CD4-positive, alpha-beta T cell (primary cell): ENCODE data around the gene PXT1. TPM values are rescaled to one million over a fixed set of nuclear protein-coding genes. Genes with fewer than 3 reads are reported as not detected.

Source experiments
- ATAC-seq: fragments of 200-7000 bp; cut with Tn5 transposase; one replicate; pipeline ENCODE4 v1.10.0; 2022; ENCODE audit warnings: mild to moderate bottlenecking; ENCODE audit not compliant: poor library complexity
- CTCF ChIA-PET: fragments of 350-600 bp; sonication (Branson Sonifier 250); formaldehyde crosslinking; loops from one replicate; lab custom pipeline; 2021; ENCODE audit warnings: antibody characterized with exemption, inconsistent platforms; lab: Charles Lee
- POLR2A ChIA-PET: fragments of 350-600 bp; sonication (Branson Sonifier 250); formaldehyde crosslinking; loops from one replicate; lab custom pipeline; 2021; ENCODE audit warnings: antibody characterized with exemption, inconsistent platforms; lab: Charles Lee
- DNase-seq, 14 experiments: peaks; one replicate each; pipeline ENCODE4 v3.0.0-alpha.2; 2013 to 2020; ENCODE audit warnings: mixed read lengths in 2 of 14
- H3K27ac ChIP-seq, 2 donors: one replicate each; pipeline versions ENCODE4 v1.5.1 to v1.7.0; 2013; ENCODE audit warnings: low read length in 2 of 2, low read depth in 1 of 2, mild to moderate bottlenecking in 1 of 2
- H3K27me3 ChIP-seq, 2 experiments: 1 replicate in 1 of 2; 2 replicates in 1 of 2; pipeline versions ENCODE4 v1.6.1 to v1.7.0; 2013; ENCODE audit warnings: low read length in 2 of 2, control low read depth in 1 of 2, mild to moderate bottlenecking in 1 of 2, moderate library complexity in 1 of 2; ENCODE audit not compliant: insufficient read depth in 2 of 2, control insufficient read depth in 1 of 2
- H3K36me3 ChIP-seq: one replicate; pipeline ENCODE4 v1.6.1; 2013; ENCODE audit warnings: low read length, control low read depth; ENCODE audit not compliant: insufficient read depth
- H3K4me1 ChIP-seq: one replicate; pipeline ENCODE4 v1.6.1; 2013; ENCODE audit warnings: low read length, control low read depth; ENCODE audit not compliant: insufficient read depth
- H3K4me3 ChIP-seq: one replicate; pipeline ENCODE4 v1.5.1; 2013; ENCODE audit warnings: mild to moderate bottlenecking, low read length, moderate library complexity
- H3K9me3 ChIP-seq, 2 experiments: 1 replicate in 1 of 2; 2 replicates in 1 of 2; pipeline versions ENCODE4 v1.6.1 to v1.7.0; 2013; ENCODE audit warnings: low read length in 2 of 2, mild to moderate bottlenecking in 2 of 2, control low read depth in 1 of 2, moderate library complexity in 1 of 2; ENCODE audit not compliant: control insufficient read depth in 1 of 2, insufficient read depth in 1 of 2
- H3K27ac Mint-ChIP-seq: one replicate; pipeline ENCODE4 v1.8.0; 2020; ENCODE audit warnings: mixed read lengths
- H3K27me3 Mint-ChIP-seq: one replicate; pipeline ENCODE4 v1.8.0; 2021; ENCODE audit warnings: mixed read lengths
- H3K36me3 Mint-ChIP-seq: one replicate; pipeline ENCODE4 v1.8.0; 2021; ENCODE audit warnings: low read depth, mixed read lengths
- H3K4me1 Mint-ChIP-seq: one replicate; pipeline ENCODE4 v1.8.0; 2021; ENCODE audit warnings: low read depth, mixed read lengths
- H3K4me3 Mint-ChIP-seq: one replicate; pipeline ENCODE4 v1.8.0; 2020; ENCODE audit warnings: mild to moderate bottlenecking, mixed read lengths
- H3K9me3 Mint-ChIP-seq: one replicate; pipeline ENCODE4 v1.8.0; 2020; ENCODE audit warnings: mixed read lengths
- intact Hi-C, 2 experiments: fragments of 100-400 bp; cut with DNase I in 1 of 2; cut with micrococcal nuclease in 1 of 2; formaldehyde crosslinking; loops; one replicate each; pipeline versions ENCODE4 v1.15.1 to v1.9.0; 2023 to 2025; cut with DNase I, micrococcal nuclease
- total RNA-seq, 174 experiments: library from RNA in 2 of 174; stranded (reverse) in 2 of 174; gene quantifications; one replicate each; pipeline ENCODE4 v1.2.3 and lab custom pipeline; 2021 to 2026
- TF ChIP-seq, protein P1 (sequence below): fragments of 200-600 bp; IDR thresholded peaks from one replicate; pipeline ENCODE4 v1.8.0; 2022; ENCODE audit warnings: antibody characterized with exemption, mild to moderate bottlenecking

The PXT1 gene
- total RNA-seq, 2 experiments from 2014 or later = 0.55 to 0.59 TPM

DNA sequence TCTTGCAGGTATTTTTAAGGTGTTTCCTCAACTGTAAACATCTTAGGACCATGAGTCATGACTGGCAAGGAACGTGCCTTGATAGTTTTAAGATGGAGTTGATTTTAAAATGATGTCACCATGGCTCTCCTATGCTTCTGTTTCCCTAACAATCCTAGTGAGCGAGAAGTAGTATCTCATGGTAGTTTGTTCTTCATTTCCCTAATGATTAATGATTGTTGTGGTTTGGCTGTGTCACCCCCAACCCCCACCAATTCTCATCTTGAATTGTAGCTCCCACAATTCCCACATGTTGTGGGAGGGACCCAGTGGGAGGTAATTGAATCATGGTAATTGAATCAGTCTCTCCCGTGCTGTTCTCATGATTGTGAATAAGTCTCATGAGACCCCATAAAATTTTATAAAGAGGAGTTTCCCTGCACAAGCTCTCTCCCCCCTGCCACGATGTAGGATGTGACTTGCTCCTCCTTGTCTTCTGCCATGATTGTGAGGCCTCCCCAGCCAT is 89.2 kb downstream of the PXT1 start:
- no peak overlapping the region for H3K27ac ChIP-seq
- ChIA-PET POLR2A (no interaction called here), CTCF (interaction anchor here (0.6 to 1.1 kb wide), 3 partner anchors 13 to 1074 kb away, joined by 3 to 4 read pairs (median 3); no protein-coding TSS in a partner anchor)
- Mint-ChIP-seq H3K4me3 (no peak overlapping the region), H3K36me3 (no peaks in the 10 kb centered on the region), H3K27me3 (no peaks in the 10 kb centered on the region), H3K27ac (no peak overlapping the region), H3K4me1 (no peaks in the 10 kb centered on the region), H3K9me3 (no peaks in the 10 kb centered on the region)
- DNase-seq (no peak), ATAC-seq (no peak)
- H3K4me3 ChIP-seq = no peak overlapping the region
- no peaks in the 10 kb centered on the region for H3K4me1 ChIP-seq
- H3K27me3 ChIP-seq = no peaks in the 10 kb centered on the region
- TF ChIP-seq, protein P1, sequence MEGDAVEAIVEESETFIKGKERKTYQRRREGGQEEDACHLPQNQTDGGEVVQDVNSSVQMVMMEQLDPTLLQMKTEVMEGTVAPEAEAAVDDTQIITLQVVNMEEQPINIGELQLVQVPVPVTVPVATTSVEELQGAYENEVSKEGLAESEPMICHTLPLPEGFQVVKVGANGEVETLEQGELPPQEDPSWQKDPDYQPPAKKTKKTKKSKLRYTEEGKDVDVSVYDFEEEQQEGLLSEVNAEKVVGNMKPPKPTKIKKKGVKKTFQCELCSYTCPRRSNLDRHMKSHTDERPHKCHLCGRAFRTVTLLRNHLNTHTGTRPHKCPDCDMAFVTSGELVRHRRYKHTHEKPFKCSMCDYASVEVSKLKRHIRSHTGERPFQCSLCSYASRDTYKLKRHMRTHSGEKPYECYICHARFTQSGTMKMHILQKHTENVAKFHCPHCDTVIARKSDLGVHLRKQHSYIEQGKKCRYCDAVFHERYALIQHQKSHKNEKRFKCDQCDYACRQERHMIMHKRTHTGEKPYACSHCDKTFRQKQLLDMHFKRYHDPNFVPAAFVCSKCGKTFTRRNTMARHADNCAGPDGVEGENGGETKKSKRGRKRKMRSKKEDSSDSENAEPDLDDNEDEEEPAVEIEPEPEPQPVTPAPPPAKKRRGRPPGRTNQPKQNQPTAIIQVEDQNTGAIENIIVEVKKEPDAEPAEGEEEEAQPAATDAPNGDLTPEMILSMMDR = no peak
- intact Hi-C loops = loop anchor here in 1 of 2 experiments (10.0 kb wide), 1 partner anchor 259 kb away; no protein-coding TSS in a partner anchor
- no peaks in the 10 kb centered on the region for H3K36me3 ChIP-seq
- H3K9me3 ChIP-seq = no peaks in the 10 kb centered on the region

DNA sequence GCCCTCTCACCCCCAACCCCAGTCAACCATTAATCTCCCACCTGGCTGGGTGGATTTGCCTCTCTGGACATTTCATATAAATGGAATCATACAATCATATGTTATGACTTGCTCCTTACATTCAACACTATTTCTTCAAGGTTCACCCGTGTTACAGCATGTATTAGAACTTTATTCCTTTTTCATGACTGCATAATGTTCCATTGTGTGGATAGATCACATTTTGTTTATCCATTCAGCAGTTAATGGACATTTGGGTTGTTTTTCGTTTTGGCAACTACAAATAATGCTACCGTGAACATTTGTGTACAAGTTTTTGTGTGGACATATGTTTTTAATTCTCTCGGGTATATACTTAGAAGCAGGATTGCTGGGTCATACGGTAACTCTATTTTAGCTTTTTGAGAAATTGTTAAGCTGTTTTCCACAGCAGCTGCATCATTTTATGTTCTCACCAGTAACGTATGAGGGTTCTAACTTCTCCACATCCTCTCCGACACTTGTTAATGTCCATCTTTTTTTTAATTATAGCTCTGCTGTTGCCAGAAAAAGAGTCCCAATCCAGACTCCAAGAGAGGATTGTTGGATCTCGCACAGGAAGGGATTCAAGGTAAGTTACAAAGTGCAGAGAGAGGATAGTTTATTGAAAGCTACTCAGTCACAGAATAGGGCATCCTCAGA is 90.0 kb downstream of the PXT1 start:
- TF ChIP-seq, protein P1 = no peak
- no peaks in the 10 kb centered on the region for H3K36me3 ChIP-seq
- ATAC-seq (no peak), DNase-seq (no peak)
- no peaks in the 10 kb centered on the region for H3K36me3 Mint-ChIP-seq
- H3K9me3 ChIP-seq = no peaks in the 10 kb centered on the region
- no peaks in the 10 kb centered on the region for H3K27me3 ChIP-seq
- CTCF ChIA-PET = interaction anchor here (0.6 to 1.0 kb wide), 2 partner anchors 50 to 1073 kb away, joined by 3 to 4 read pairs; no protein-coding TSS in a partner anchor
- no peaks in the 10 kb centered on the region for H3K4me1 Mint-ChIP-seq
- intact Hi-C loops = loop anchor here in 1 of 2 experiments (10.0 kb wide), 1 partner anchor 258 kb away; no protein-coding TSS in a partner anchor
- POLR2A ChIA-PET = no interaction called here
- no peak overlapping the region for H3K4me3 ChIP-seq
- H3K27ac Mint-ChIP-seq = no peak overlapping the region
- H3K9me3 Mint-ChIP-seq = no peaks in the 10 kb centered on the region
- H3K27ac ChIP-seq = no peak overlapping the region
- no peak overlapping the region for H3K4me3 Mint-ChIP-seq
- H3K27me3 Mint-ChIP-seq = no peaks in the 10 kb centered on the region
- H3K4me1 ChIP-seq = no peaks in the 10 kb centered on the region

DNA sequence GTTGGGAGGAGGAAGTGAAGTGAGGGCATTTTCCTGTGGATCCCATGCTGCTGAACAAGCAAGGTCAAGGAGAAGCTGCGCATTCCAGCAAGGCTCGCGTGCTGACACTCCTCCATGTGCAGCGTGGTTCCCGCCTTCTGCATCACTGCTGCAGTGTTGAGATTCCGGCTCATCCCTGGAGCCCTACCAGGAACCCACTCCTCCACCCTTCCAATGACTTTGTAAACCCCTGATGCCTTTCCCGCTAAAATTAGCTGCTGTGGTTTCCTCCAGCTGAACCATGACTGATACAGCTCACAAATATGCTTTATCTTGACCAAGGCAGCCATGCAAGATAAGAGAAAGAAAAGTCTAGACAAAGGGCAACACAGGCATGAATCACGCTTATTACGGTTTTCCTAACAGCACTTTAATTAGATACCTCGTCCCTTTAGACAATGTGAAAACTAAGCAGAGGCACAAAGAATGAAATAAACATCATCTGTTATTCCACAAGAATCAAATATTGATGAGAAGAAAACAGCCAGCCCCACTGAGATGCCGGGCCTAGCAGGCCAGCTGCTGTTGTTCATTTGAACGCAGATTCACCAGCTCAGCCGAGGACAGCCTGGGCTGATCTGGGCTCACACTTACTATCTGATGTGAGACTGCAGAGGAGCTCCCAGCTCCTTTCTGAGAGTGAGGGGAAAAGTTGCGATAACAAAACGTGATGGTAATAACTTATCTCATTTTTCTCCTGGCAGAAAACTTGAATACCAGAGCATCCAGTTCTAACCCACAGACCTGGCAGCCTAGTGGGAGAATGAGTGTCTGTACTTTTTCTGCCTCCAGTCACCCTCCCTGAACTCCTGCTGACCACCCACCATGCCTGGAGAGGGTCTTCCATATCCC is 91.7 kb downstream of the PXT1 start:
- intact Hi-C loops = loop anchor here in 1 of 2 experiments (10.0 kb wide), 1 partner anchor 256 kb away; no protein-coding TSS in a partner anchor
- Histone ChIP-seq H3K4me1 (no peaks in the 10 kb centered on the region), H3K27ac (no peak overlapping the region), H3K36me3 (no peaks in the 10 kb centered on the region), H3K27me3 (no peaks in the 10 kb centered on the region), H3K4me3 (no peak overlapping the region), H3K9me3 (no peaks in the 10 kb centered on the region)
- Mint-ChIP-seq H3K9me3 (no peaks in the 10 kb centered on the region), H3K4me3 (no peak overlapping the region), H3K4me1 (no peaks in the 10 kb centered on the region), H3K27ac (no peak overlapping the region), H3K36me3 (no peaks in the 10 kb centered on the region), H3K27me3 (no peaks in the 10 kb centered on the region)
- ATAC-seq (no peak), DNase-seq (no peak)
- ChIA-PET POLR2A (no interaction called here), CTCF (interaction anchor here (0.8 to 2.5 kb wide), 3 partner anchors 10 to 48 kb away, joined by 3 to 10 read pairs (median 4); no protein-coding TSS in a partner anchor)
- TF ChIP-seq, protein P1 = no peak
